Hematopoietic multipotent progenitor cell treated with erythropoietin and hydrocortisone succinate and interleukin-3 and kit ligand, for 6 days (in vitro differentiated cells): Measurements from ENCODE around the gene BTBD17.

Experiments used
- DNase-seq: peaks from one replicate; pipeline ENCODE4 v3.0.0-alpha.2; 2015

Gene BTBD17

GRCh38 chr17:74332763-74333283 lies 28.8 kb downstream of the BTBD17 start:
- DNase-seq = peak; percentile 86

GRCh38 chr17:74332017-74332650 lies 29.5 kb downstream of the BTBD17 start:
- no peak for DNase-seq

GRCh38 chr17:74330446-74330845 lies 31.2 kb downstream of the BTBD17 start:
- no peak for DNase-seq

GRCh38 chr17:74329378-74329777 lies 32.3 kb downstream of the BTBD17 start:
- DNase-seq = no peak

- DNase-seq = no peak
These were observed 33.2 kb downstream of the BTBD17 start for GRCh38 chr17:74328487-74328886.

- no peak for DNase-seq
These were observed 35.2 kb downstream of the BTBD17 start for GRCh38 chr17:74326506-74326905.

GRCh38 chr17:74325743-74326379 lies 35.8 kb downstream of the BTBD17 start, which contains the start of gene KIF19:
Gene KIF19 (plus strand): TSS chr17:74326226. CDS start chr17:74326350, 124 bp downstream.
- DNase-seq = peak; percentile 76

GRCh38 chr17:74325376-74325742 lies 36.3 kb downstream of the BTBD17 start:
- DNase-seq = no peak

- DNase-seq = no peak
These were observed 37.1 kb downstream of the BTBD17 start for GRCh38 chr17:74324521-74324920.

- no peak for DNase-seq
These were observed 43.3 kb downstream of the BTBD17 start for GRCh38 chr17:74318391-74318790.

- DNase-seq = no peak
These were observed 44.6 kb downstream of the BTBD17 start for GRCh38 chr17:74317071-74317470.

- no peak for DNase-seq
These were observed 45.4 kb downstream of the BTBD17 start for GRCh38 chr17:74316220-74316619.

GRCh38 chr17:74314877-74315276 lies 46.8 kb downstream of the BTBD17 start:
- DNase-seq = no peak

GRCh38 chr17:74309902-74310301 lies 51.8 kb downstream of the BTBD17 start:
- DNase-seq = no peak

- DNase-seq = peak; percentile 82
These were observed 53.5 kb downstream of the BTBD17 start for GRCh38 chr17:74307984-74308773.
